ENCODE results near the gene ALX4. TPM values are rescaled to one million over a fixed set of nuclear protein-coding genes. Genes with fewer than 3 reads are reported as not detected.

The ALX4 gene
- total and polyA plus RNA-seq, 2 donors (not counting 3 experiments of a cell fraction or from before 2014, with no cell fraction given) = not detected

GRCh38 chr11:44311339-44312261 is 1.7 kb upstream of the ALX4 start:
- H3K9ac ChIP-seq (replicated peaks; ENCODE audit: extremely low read depth, insufficient read depth, low read length) = no peak overlapping the region
- dilution Hi-C loops (cut with MboI; ENCODE audit: extremely low pct_ligation_motif_present, low sequenced_read_pairs) (no loop called here), intact Hi-C loops (cut with micrococcal nuclease) (no loop called here)
- H3K9me3 ChIP-seq (replicated peaks; ENCODE audit: control insufficient read depth, insufficient read depth, low read length) = no peaks in the 10 kb centered on the region
- peaks cover 89 to 91% of the 10 kb centered on the region in 2 experiments for H3K27me3 ChIP-seq (ENCODE audit: control insufficient read depth in 2 of 2, insufficient read depth in 2 of 2, low read length in 2 of 2)
- H3K4me2 ChIP-seq (ENCODE audit: insufficient read depth, low read length) = no peak overlapping the region
- ChIA-PET POLR2A (no interaction called here), CTCF (no interaction called here)
- no peak overlapping the region for H3K4me3 ChIP-seq (replicated peaks in 1 of 3; ENCODE audit: insufficient read depth in 1 of 3, low read depth in 1 of 3, low read length in 3 of 3)
- no TSS peak for BruUV-seq (replicated peaks)
- H3K79me2 ChIP-seq (ENCODE audit: control insufficient read depth, insufficient read depth, low read length) = no peaks in the 10 kb centered on the region
- FAIRE-seq = no peak
- TF ChIP-seq EZH2 (IDR thresholded peaks at IDR 0.05; ENCODE audit: borderline replicate concordance, low read depth, low read length, severe bottlenecking) (peak; percentile 24), MYC (IDR thresholded peaks at IDR 0.05; ENCODE audit: low read depth, low read length) (no peak), MAX (IDR thresholded peaks at IDR 0.05; ENCODE audit: insufficient read depth, insufficient read length) (no peak)
- H3K9me1 ChIP-seq (replicated peaks; ENCODE audit: control insufficient read depth, extremely low read depth, insufficient read depth, low read length) = no peaks in the 10 kb centered on the region
- no peak overlapping the region for H2AFZ ChIP-seq (ENCODE audit: low read depth, low read length)
- no peaks in the 10 kb centered on the region for H4K20me1 ChIP-seq (replicated peaks; ENCODE audit: control insufficient read depth, extremely low read depth, insufficient read depth, low read length)
- H3K36me3 ChIP-seq (ENCODE audit: control insufficient read depth in 2 of 2, extremely low read depth in 1 of 2, insufficient read depth in 2 of 2, low read length in 2 of 2) = no peaks in the 10 kb centered on the region
- H3K4me1 ChIP-seq (ENCODE audit: control insufficient read depth, extremely low read depth, insufficient read depth, low read length) = peaks cover 5% of the 10 kb centered on the region
- no peak overlapping the region for H3K27ac ChIP-seq (ENCODE audit: insufficient read depth, low read depth, low read length)
- no peak for DNase-seq (ENCODE audit: low read depth, low spot score)

- Histone ChIP-seq H3K36me3 (ENCODE audit: control insufficient read depth in 2 of 2, extremely low read depth in 1 of 2, insufficient read depth in 2 of 2, low read length in 2 of 2) (no peaks in the 10 kb centered on the region), H3K9me1 (replicated peaks; ENCODE audit: control insufficient read depth, extremely low read depth, insufficient read depth, low read length) (no peaks in the 10 kb centered on the region), H3K4me1 (ENCODE audit: control insufficient read depth, extremely low read depth, insufficient read depth, low read length) (peaks cover 3% of the 10 kb centered on the region), H3K4me3 (replicated peaks in 1 of 3; ENCODE audit: insufficient read depth in 1 of 3, low read depth in 1 of 3, low read length in 3 of 3) (no peak overlapping the region), H3K27me3 (ENCODE audit: control insufficient read depth in 2 of 2, insufficient read depth in 2 of 2, low read length in 2 of 2) (peaks cover 91% of the 10 kb centered on the region in 2 experiments), H4K20me1 (replicated peaks; ENCODE audit: control insufficient read depth, extremely low read depth, insufficient read depth, low read length) (no peaks in the 10 kb centered on the region), H2AFZ (ENCODE audit: low read depth, low read length) (no peak overlapping the region), H3K27ac (ENCODE audit: insufficient read depth, low read depth, low read length) (no peak overlapping the region), H3K9me3 (replicated peaks; ENCODE audit: control insufficient read depth, insufficient read depth, low read length) (no peaks in the 10 kb centered on the region), H3K79me2 (ENCODE audit: control insufficient read depth, insufficient read depth, low read length) (no peaks in the 10 kb centered on the region), H3K4me2 (ENCODE audit: insufficient read depth, low read length) (no peak overlapping the region), H3K9ac (replicated peaks; ENCODE audit: extremely low read depth, insufficient read depth, low read length) (no peak overlapping the region)
- DNase-seq (ENCODE audit: low read depth, low spot score) (no peak), FAIRE-seq (no peak)
- dilution Hi-C loops (cut with MboI; ENCODE audit: extremely low pct_ligation_motif_present, low sequenced_read_pairs) (no loop called here), intact Hi-C loops (cut with micrococcal nuclease) (no loop called here)
- POLR2A ChIA-PET = no interaction called here
- no peak for TF ChIP-seq POLR2AphosphoS5 (IDR thresholded peaks at IDR 0.05; ENCODE audit: insufficient read depth, low read depth, low read length)
- TF ChIP-seq EZH2 (IDR thresholded peaks at IDR 0.05; ENCODE audit: borderline replicate concordance, low read depth, low read length, severe bottlenecking) = peak; percentile 61
- no peak for TF ChIP-seq JUN (IDR thresholded peaks at IDR 0.05; ENCODE audit: borderline replicate concordance, insufficient read depth, insufficient read length, low read depth)
- TF ChIP-seq CTCF (IDR thresholded peaks at IDR 0.05; ENCODE audit: extremely low read depth in 1 of 2, insufficient read depth in 1 of 2, low read depth in 1 of 2, low read length in 2 of 2) = no peak
- no peak for TF ChIP-seq MAX (IDR thresholded peaks at IDR 0.05; ENCODE audit: insufficient read depth, insufficient read length)
- BruUV-seq (replicated peaks) = no TSS peak
- CTCF ChIA-PET = no interaction called here
Observed at GRCh38 chr11:44310463-44311272, 729 bp upstream of the ALX4 start.

Data from endothelial cell of umbilical vein (primary cell).